ENCODE data around the gene RTBDN.

Gene RTBDN

DNA sequence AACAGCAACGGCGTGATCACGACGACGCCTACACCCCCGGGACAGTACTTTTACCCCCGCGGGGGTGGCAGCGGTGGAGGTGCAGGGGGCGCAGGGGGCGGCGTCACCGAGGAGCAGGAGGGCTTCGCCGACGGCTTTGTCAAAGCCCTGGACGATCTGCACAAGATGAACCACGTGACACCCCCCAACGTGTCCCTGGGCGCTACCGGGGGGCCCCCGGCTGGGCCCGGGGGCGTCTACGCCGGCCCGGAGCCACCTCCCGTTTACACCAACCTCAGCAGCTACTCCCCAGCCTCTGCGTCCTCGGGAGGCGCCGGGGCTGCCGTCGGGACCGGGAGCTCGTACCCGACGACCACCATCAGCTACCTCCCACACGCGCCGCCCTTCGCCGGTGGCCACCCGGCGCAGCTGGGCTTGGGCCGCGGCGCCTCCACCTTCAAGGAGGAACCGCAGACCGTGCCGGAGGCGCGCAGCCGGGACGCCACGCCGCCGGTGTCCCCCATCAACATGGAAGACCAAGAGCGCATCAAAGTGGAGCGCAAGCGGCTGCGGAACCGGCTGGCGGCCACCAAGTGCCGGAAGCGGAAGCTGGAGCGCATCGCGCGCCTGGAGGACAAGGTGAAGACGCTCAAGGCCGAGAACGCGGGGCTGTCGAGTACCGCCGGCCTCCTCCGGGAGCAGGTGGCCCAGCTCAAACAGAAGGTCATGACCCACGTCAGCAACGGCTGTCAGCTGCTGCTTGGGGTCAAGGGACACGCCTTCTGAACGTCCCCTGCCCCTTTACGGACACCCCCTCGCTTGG lies 42.1 kb downstream of the RTBDN start:
- peak; percentile 42 to 92 (median 63) for DNase-seq

DNA sequence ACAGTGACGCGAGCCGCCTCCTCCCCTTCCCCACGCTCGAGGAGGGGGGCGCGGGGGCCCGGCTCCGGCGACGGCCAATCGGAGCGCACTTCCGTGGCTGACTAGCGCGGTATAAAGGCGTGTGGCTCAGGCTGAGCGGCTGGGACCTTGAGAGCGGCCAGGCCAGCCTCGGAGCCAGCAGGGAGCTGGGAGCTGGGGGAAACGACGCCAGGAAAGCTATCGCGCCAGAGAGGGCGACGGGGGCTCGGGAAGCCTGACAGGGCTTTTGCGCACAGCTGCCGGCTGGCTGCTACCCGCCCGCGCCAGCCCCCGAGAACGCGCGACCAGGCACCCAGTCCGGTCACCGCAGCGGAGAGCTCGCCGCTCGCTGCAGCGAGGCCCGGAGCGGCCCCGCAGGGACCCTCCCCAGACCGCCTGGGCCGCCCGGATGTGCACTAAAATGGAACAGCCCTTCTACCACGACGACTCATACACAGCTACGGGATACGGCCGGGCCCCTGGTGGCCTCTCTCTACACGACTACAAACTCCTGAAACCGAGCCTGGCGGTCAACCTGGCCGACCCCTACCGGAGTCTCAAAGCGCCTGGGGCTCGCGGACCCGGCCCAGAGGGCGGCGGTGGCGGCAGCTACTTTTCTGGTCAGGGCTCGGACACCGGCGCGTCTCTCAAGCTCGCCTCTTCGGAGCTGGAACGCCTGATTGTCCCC lies 42.9 kb downstream of the RTBDN start, which contains the start of gene JUNB:
Gene JUNB, plus strand, starts transcription at position 142 of the 706 bp plus-strand sequence. Its CDS starts 286 bp downstream, at position 428.
- DNase-seq: peak; percentile 93 to 98 (median 97)

DNA sequence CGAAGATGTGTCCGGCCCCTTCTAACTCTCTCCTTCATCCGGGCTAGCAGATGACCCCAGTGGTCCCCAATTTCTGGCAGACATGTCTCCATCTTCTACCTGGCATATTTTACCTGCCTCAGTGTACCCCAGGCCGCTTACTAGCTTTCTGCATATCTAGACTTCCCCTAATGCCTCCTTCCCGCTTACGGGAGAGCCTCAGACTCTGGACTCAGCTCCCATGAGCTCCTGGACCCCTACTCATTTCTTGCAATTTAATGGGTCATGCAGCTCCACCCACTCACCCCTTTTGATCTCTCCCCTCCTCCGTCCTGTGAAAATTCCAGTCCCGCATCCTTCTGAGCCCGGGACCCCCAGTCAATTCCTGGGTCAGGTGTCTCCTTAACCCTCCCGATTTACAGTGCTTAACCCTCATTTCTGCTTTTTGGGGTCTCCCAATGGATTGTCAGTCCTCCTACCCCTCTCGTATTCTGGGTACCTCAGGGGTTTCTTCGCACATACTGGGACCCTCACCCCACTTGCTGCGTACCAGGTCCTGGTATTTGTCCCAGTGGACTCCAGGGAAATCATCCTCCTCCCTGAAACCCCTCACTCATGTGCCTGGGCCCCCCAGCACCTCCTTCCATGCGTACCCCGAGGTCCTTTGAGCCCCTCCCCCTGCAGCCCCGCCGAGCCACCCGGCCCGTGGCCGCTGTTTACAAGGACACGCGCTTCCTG lies 43.6 kb downstream of the RTBDN start:
- no peak for DNase-seq

DNA sequence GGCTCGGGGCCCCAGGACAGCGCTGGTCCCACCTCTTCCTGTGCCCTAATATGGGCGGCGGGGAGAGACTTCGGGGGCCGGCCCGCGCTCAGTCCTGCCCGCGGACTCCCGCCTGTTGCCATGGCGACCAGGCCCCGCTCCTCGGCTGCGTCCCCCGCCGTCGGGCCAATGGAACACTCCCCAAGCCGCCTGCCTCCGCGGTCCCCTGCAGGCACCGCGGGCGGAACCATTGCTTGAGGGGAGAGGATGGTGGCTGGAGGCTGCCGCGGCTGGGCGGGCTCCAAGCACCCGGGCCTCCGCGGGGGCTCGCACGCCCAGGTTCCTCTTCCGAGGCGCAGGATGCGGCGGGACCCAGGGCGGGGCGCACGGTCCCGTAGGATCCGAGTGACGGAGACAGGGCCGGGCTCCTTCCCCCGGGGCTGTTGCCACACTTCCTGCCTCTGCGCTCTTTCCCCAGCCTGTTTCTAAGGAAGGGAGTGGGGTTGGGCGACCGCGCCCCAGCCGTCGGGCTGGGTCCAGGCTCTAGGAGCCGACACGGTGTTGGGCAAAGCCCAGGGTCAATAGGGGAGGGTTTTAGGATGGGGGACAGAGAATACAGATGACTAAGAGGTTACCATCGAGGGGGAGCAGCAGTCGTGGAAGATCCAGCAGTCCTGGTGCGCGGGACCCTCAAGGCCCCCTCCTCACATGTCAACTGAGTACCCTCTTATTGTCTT lies 44.3 kb downstream of the RTBDN start:
- peak; percentile 81 to 98 (median 89) for DNase-seq

DNA sequence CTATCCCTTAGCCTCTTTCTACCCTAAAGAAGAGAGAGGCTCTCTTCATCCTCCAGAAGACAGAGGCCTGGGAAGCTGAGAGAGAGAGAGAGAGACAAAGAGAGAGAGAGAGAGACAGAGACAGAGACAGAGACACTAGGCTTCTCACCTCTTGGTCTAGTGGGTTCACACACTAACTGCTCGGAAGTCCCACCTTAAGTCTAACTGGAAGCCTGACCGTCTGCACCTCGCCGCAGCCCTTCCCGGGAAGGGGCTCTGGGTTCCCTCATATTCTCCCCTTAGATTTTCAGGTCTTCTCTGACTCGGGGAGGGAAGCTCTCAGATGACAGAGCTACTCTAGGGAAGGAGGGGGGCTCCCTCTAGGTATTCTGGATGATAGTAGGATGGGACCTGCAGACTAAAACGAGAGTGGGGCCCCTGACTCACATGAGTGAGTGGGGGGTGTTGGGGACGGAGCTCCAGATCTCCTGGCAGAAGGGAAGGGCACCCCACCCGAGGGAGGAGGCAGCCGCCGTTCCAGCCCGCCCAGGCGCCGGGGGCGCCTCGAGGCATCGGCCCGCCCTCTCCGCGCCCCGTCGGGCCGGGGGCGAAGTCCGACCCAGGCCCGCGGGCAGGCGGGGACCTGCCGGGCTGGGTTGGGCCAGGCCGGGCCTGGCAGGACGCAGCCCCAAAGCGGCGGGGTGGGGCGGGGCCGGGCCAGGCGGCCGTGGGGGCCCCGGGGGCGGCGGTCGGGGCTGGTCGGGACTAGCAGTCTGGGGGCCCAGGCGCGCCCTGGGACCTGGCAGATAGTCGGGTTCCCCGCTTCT lies 45.1 kb downstream of the RTBDN start:
- DNase-seq: peak in 2 of 5 experiments; percentile 28 to 38

DNA sequence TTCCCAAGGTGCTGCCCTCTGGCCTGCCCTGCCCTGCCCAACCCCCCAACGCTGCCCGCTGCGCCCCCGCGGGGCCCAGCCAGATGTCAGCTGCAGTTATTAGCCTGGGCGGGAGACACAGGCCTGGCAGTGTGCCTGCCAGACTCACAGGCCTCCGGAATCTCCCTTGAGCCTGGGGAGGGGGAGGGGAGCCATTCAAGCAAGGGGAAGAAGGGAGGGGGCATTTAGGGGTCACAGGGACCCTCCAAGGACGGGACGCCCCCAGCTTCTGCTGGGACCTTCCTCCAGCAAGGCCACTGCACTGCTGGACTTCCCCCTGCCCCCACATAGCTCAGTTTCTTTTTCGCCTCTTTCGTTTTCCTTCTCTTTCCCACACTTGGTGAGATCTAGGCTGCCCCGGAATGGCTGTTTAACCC lies 45.7 kb downstream of the RTBDN start:
- DNase-seq: peak in 3 of 5 experiments; percentile 45 to 63 (median 53)

DNA sequence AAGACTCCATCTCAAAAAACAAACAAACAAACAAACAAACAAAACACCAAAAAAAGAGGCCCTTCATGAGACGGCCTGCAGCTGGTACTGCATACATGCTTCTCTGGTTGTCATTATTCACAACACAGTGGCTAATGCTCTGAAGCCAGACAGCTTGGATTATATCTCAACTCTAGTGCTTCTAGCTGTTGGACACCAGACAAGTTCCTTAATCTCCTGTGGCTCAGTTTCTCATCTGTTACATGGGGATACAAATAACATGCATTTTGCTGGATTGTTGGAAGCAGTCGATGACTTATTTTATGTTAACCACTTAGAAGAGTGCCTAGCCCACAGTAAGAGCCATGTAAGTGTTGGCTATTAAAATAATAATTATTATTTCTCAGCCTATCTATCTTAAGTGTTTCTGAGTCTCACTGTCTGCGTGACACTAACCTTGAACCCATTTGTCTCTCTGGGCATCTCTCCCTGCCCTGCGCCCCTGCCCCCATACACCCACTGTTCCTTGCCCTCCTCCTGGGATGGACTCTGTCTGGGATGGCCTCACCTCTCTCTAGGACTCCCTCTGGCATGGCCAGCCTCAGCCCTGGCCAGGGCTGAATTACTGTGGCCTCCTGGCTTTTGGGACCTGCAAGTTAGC lies 46.2 kb downstream of the RTBDN start:
- DNase-seq: no peak

DNA sequence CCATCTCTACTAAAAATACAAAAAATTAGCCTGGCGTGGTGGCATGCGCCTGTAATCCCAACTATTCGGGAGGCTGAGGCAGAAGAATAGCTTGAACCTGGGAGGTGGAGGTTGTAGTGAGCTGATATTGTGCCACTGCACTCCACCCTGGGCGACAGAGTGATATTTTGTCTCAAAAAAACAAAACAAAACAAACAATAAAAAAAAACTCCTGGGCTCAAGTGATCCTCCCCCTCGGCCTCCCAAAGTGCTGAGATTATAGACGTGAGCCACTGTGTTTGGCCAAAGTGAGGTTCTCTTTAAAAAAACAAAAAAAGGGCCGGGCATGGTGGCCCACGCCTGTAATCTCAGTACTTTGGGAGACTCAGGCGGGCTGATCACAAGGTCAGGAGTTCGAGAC lies 46.9 kb downstream of the RTBDN start:
- DNase-seq: no peak

DNA sequence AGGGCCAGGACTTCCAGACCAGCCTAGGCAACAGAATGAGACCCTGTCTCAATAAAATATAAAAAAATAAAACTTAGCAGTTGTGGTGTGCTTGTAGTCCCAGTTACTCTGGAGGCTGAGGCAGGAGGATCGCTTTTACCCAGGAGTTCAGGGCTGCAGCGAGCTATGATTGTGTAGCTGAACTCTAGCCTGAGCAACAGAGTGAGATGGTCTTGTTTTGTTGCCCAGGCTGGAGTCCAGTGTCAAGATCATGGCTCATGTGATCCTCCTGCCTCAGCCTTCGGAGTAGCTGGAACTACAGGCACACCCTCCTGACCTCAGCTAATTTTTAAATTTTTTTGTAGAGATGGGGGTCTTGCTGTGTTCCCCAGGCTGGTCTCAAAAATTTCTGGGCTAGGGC lies 47.4 kb downstream of the RTBDN start:
- DNase-seq: no peak

DNA sequence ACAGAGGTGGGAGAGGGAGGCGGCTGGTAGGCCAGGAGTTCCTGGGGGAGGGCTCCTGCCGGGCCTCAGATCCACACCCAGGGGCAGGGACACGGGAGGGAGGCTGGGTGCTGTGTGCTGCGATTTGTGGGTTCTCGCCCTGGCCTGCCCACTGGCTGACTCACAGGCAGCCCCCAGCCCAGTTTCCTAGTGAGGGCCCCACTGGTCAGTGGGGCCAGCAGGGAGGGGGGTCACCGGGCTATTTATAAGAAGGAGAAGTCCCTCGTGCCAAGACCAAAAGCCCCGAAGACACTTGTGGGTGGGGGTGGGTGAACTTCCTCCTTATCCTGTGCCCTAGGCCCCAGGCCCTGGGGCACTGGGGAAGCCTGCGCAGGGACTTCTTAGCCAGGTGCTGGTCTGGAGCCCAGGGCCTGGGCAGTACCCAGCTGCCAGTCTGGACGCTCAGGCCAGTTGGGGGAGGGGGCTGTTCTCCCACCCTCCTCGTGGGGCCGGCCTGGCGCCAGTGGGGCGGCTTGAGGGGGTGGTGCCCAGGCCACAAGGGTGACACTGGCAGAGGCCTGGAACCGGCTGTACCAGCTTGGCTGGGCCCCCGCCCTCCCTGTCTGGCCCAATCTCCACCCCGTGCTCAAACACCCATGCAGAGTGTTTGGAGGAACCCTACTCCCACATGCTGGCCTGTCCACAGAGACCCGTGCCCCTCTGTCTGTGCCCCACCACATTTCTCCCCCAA lies 48.1 kb downstream of the RTBDN start:
- DNase-seq: no peak

DNA sequence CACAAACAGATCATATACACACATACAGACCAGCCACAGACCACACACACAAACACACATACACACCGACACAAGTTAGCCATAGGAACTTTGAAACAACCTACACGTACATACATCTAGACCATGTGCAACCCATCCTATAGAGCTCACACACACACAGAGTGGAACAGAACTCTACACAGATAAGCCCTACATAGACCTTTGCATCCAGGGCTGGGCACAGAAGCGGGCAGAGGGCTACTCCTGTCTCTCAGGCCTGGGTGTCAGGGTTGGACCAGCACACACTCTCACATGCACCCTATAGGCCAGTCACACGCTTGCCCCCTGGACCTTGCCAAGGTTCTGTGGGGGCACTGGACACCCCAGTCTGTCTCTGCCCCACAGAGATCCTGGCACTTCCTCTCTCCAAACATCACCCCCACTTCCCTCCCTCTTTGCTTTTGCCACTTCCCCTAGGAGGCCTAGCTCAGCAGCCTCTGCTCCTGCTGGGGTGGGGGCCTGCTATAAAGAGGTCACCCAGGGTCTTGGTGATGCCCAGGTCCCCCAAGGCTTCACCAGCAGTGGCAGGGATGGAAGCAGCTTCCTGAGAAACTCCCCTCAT lies 48.8 kb downstream of the RTBDN start:
- no peak for DNase-seq

DNA sequence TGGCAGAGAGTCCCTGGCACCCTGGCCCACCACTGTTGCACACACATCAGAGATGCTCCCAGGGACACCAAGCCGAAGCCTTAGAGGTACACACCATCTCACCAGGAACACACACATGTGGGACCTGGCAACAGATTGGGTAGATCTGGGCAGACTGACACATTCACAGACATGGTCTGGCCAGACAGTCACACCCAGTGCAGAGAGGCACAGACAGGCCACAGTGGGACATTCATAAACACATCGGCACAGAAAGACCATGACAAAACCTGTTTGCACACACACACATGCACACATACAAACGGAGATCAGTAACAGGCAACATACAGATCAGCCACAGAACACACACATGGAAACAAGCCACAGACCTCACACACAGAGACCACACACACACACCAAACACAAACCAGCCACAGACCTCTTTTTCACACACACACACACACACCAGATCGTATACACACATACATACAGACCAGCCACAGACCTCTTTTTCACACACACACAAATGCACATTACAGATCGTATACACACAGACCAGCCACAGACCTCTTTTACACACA lies 49.4 kb downstream of the RTBDN start:
- peak in 2 of 5 experiments; percentile 74 to 95 for DNase-seq

DNA sequence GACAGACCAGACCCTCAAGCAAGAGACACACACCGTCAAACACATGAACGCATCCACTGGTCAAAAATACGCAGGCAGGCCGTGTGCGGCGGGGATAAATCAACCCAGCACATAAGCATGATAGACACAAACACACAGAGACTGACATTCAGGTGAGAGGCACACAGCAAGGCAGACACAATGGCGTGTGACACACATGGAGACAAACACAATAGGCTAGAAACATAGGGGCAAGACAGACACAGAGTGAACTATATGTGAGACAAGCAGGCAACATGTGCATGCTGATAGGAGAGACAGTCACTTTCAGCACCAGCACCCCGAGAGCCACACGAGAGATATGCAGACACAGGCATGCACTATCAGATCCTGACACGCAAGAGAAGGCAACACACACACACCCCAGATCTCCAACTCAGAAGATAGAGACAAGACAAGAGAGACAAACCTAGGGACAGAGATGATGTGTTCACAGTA lies 49.9 kb downstream of the RTBDN start:
- peak in 1 of 5 experiments; percentile 86 for DNase-seq

DNA sequence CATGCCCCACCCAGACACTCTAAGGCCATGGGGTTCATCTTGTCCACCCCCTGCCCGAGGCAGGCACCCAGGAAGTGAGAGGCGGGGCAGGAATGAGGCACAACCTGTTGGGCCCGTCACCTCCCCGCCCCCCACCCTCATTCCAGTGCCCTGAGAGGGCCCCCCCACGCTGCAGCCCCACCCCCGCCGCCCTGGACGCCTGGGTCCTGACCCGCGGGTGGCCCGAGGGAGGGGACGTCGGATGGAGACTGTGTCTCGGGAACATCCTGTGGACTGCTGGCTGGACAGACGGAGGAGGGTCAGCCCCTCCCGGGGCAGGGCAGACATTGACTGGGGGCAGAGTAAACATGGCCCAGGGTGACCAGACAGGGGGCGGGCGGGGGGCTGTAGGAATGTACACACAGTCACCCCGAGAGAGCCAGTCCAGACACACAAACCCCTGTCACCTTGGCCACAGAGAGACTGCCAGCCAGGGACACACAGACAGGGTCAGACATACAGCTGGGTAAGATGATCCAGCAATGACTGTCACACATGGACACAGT lies 50.5 kb downstream of the RTBDN start:
- peak in 1 of 5 experiments; percentile 50 for DNase-seq

DNA sequence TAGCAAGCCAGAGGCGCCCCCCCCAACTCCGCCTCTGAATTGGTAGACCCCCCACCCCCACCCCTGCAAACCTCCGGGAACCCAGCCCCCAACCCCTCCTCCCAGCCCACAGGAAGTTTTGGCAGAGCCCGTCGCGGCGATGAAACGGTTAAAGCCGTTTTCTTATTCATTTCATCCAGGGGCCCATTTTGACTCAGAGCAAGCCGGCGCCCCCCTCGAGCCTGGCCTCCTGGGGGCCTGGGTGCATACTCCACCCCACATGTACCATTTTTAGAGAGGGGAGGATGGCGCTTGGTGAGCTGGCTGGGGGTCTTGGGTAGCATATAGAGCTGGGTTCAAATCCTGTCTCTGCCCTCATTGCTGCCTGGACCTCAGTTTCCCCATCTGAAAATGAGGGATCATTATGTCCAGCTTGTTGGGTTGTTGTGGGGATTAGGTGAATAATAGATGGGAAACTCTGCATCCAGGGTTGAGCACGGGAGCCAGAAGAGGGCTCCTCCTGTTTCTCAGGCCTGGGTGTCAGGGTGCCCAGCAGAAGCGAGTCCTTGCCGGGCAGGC lies 51.0 kb downstream of the RTBDN start:
- DNase-seq: peak in 1 of 5 experiments; percentile 88

DNA sequence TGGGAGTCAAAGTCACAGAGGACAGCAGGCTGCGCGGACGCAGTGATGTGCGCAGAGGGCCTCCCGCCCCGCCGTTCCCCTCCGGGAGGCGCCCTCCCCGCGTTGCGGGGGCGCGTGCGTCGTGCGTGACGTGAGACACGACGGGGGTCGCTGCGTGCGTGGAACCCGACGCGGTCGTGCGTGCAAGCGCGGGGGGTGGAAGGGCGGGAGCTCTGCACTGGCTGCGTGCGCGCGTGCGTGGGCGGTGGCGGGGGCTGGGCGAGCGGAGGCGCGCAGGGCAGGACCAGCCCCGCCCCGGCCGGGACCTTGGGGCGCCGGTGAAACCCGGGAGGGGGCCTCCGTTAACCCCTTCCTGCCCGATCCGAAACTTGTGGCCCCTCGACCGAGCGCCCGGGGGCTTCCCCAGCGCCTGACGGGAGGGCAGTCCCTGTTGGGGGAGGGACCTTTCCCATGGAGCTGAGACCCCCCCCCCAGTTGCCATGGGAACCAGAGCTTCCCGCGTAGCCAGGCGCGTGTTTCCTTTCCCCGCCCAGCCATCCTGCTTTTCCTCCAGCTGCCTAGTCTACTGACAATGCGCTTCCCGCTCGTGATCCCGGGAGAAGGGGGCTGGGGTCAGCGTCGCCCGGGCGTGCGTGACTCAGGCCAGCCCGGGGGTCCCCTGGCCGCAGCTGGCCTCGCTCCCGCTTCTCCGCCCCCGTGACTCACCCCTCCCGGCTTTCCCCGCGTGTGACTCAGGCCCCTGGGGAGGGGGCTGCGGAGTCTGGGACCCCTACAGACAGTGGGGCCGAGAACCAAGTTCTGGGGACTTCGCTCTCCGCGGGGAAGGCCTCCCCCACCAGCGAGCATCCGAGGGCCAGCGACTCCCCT lies 51.7 kb downstream of the RTBDN start:
- peak; percentile 75 to 99 (median 95) for DNase-seq

DNA sequence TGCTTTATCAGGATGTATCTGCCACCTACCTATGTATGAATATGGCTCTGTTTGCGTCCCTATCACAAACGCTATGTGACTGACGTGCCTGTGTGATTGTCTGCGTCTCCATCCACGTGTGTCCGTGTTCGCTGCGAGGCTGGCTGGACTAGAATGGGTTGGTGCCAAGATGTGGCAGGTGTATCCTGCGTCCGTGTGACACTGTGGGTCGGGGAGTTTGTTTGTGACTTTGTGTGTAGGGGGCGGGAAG lies 52.3 kb downstream of the RTBDN start:
- DNase-seq: no peak
